ENCODE results near the gene TM7SF3.
"Not testable (repeated sequence)": the region's sequence is repeated elsewhere in the genome, so short reads cannot be mapped to it uniquely, and the experiment has no call there.

Gene TM7SF3
- total RNA-seq = 58.5 to 170 (median 135) reads per million in 18 experiments

- peak; percentile 92 to 95 for DNase-seq
Observed at GRCh38 chr12:27014085-27014858, at the start of gene TM7SF3. TM7SF3 (minus strand) TSS chr12:27014384; CDS start chr12:27014168, 216 bp downstream.

GRCh38 chr12:27063250-27063851, 49.2 kb upstream of the TM7SF3 start:
- peak in 1 of 2 donors; percentile 4 for DNase-seq

GRCh38 chr12:27061317-27061716, 47.1 kb upstream of the TM7SF3 start:
- DNase-seq = peak in 1 of 2 donors; percentile 2

- DNase-seq = no peak
Observed at GRCh38 chr12:27060740-27061139, 46.6 kb upstream of the TM7SF3 start.

GRCh38 chr12:27057543-27057942, 43.4 kb upstream of the TM7SF3 start:
- DNase-seq = no peak

- DNase-seq = no peak
Observed at GRCh38 chr12:27055966-27056365, 41.8 kb upstream of the TM7SF3 start.

GRCh38 chr12:27052742-27053141, 38.6 kb upstream of the TM7SF3 start:
- no peak for DNase-seq

GRCh38 chr12:27052176-27052575, 38.0 kb upstream of the TM7SF3 start:
- no peak for DNase-seq

GRCh38 chr12:27048822-27049752, 34.9 kb upstream of the TM7SF3 start:
- DNase-seq = peak; percentile 37 to 44

GRCh38 chr12:27042018-27042417, 27.8 kb upstream of the TM7SF3 start:
- not testable (repeated sequence) for DNase-seq

- DNase-seq = not testable (repeated sequence)
Observed at GRCh38 chr12:27040637-27041036, 26.5 kb upstream of the TM7SF3 start.

GRCh38 chr12:27034607-27035293, 20.6 kb upstream of the TM7SF3 start:
- no peak for DNase-seq

- no peak for DNase-seq
Observed at GRCh38 chr12:27032679-27033078, 18.5 kb upstream of the TM7SF3 start.

GRCh38 chr12:27031531-27031930, 17.3 kb upstream of the TM7SF3 start:
- DNase-seq = no peak

- DNase-seq = no peak
Observed at GRCh38 chr12:27026257-27026656, 12.1 kb upstream of the TM7SF3 start.

GRCh38 chr12:27025116-27025515, 10.9 kb upstream of the TM7SF3 start:
- DNase-seq = no peak

GRCh38 chr12:27024291-27024690, 10.1 kb upstream of the TM7SF3 start:
- no peak for DNase-seq

GRCh38 chr12:27020761-27021160, 6.6 kb upstream of the TM7SF3 start:
- no peak for DNase-seq

GRCh38 chr12:27018037-27018436, 3.9 kb upstream of the TM7SF3 start:
- no peak for DNase-seq

- not testable (repeated sequence) for DNase-seq
Observed at GRCh38 chr12:27017163-27017823, 3.1 kb upstream of the TM7SF3 start.

GRCh38 chr12:27015730-27016076, 1.5 kb upstream of the TM7SF3 start:
- peak; percentile 10 to 71 for DNase-seq
